ENCODE results near the gene COL19A1.

DNA sequence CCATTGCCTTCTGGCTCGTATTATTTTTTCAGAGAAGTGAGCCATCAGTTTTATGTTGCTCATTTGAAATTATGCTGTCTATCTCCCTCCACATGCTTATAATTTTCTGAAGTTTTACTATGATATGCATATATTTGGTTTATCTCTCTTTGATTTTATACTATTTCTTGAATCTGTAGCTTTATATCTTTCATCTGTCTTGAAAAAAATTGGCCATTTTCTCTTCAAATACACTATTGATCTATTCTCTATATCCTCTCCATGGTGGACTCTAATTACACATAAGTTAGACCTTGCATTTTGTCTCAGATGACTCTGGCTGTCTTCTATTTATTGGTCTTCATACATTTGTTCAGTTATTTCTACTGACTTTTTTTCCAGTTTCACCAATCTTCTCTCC, 13.7 kb upstream of the COL19A1 start:
- TF ChIP-seq BCL6 (CRISPR knock-in tag; IDR thresholded peaks at IDR 0.05) (no peak), RCOR1 (IDR thresholded peaks at IDR 0.05; ENCODE audit: borderline replicate concordance in 1 of 2, low read depth in 2 of 2, low read length in 2 of 2) (no peak), MTA3 (IDR thresholded peaks at IDR 0.05; ENCODE audit: borderline replicate concordance) (no peak), ATF1 (CRISPR knock-in tag; IDR thresholded peaks at IDR 0.05) (no peak), ATF1 (tag; IDR thresholded peaks at IDR 0.05) (no peak), SMARCA5 (IDR thresholded peaks at IDR 0.05) (no peak)
- TF ChIP-seq, protein P1, sequence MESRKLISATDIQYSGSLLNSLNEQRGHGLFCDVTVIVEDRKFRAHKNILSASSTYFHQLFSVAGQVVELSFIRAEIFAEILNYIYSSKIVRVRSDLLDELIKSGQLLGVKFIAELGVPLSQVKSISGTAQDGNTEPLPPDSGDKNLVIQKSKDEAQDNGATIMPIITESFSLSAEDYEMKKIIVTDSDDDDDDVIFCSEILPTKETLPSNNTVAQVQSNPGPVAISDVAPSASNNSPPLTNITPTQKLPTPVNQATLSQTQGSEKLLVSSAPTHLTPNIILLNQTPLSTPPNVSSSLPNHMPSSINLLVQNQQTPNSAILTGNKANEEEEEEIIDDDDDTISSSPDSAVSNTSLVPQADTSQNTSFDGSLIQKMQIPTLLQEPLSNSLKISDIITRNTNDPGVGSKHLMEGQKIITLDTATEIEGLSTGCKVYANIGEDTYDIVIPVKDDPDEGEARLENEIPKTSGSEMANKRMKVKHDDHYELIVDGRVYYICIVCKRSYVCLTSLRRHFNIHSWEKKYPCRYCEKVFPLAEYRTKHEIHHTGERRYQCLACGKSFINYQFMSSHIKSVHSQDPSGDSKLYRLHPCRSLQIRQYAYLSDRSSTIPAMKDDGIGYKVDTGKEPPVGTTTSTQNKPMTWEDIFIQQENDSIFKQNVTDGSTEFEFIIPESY (CRISPR knock-in tag; IDR thresholded peaks at IDR 0.05) = no peak
